ENCODE measurements around the gene C6orf163. TPM values are rescaled to one million over a fixed set of nuclear protein-coding genes. Genes with fewer than 3 reads are reported as not detected.

C6orf163 gene
- total RNA-seq, 1 experiment from 2014 or later = 1.2 TPM

- Histone ChIP-seq H3K56ac (ENCODE audit: insufficient read length, low read depth, low read length) (no peak overlapping the region), H2BK5ac (ENCODE audit: insufficient read length, low read length) (no peak overlapping the region), H4K5ac (ENCODE audit: insufficient read length, low read depth, low read length) (no peak overlapping the region), H2AFZ (ENCODE audit: low read length) (no peak overlapping the region), H3K27ac (ENCODE audit: insufficient read length, low read depth, low read length) (no peak overlapping the region), H4K20me1 (ENCODE audit: control insufficient read depth, insufficient read depth, insufficient read length) (no peaks in the 10 kb centered on the region), H3K23ac (ENCODE audit: insufficient read length, low read depth, low read length) (no peak overlapping the region), H3K79me2 (ENCODE audit: insufficient read depth, low read length) (no peaks in the 10 kb centered on the region), H3K4me2 (ENCODE audit: insufficient read depth, insufficient read length, low read length) (no peak overlapping the region), H2BK15ac (ENCODE audit: low read depth, low read length) (no peak overlapping the region), H2AK5ac (ENCODE audit: insufficient read length, low read length) (no peak overlapping the region), H3T11ph (ENCODE audit: low read length) (no peak overlapping the region), H3K14ac (ENCODE audit: insufficient read depth, low read length) (no peak overlapping the region), H3K9ac (ENCODE audit: extremely low read depth, insufficient read length, low read length) (no peak overlapping the region), H3K27me3 (ENCODE audit: insufficient read depth, low read length) (no peaks in the 10 kb centered on the region; the same call in 1 of the 2 replicates), H3K4me1 (ENCODE audit: insufficient read depth, low read length) (no peaks in the 10 kb centered on the region), H3K9me3 (ENCODE audit: control insufficient read depth, low read depth, low read length) (no peaks in the 10 kb centered on the region), H3K79me1 (ENCODE audit: insufficient read depth, low read depth, low read length, poor library complexity, severe bottlenecking) (no peaks in the 10 kb centered on the region), H3K18ac (ENCODE audit: insufficient read length, low read depth, low read length) (no peak overlapping the region), H3K23me2 (ENCODE audit: insufficient read length, low read depth, low read length, poor library complexity, severe bottlenecking) (no peaks in the 10 kb centered on the region), H2BK120ac (ENCODE audit: low read depth, low read length, poor library complexity, severe bottlenecking) (no peak overlapping the region), H4K91ac (ENCODE audit: insufficient read length, low read depth, low read length) (no peak overlapping the region), H3K4ac (ENCODE audit: low read depth, low read length) (no peak overlapping the region), H4K8ac (replicated peaks; ENCODE audit: insufficient read length, low read depth, low read length) (no peak overlapping the region), H2BK12ac (ENCODE audit: insufficient read length, low read depth, low read length) (no peak overlapping the region), H2BK20ac (ENCODE audit: low read depth, low read length, poor library complexity, severe bottlenecking) (no peak overlapping the region)
- Mint-ChIP-seq H3K36me3 (ENCODE audit: insufficient read depth in 1 of 3, low read depth in 3 of 3) (no peaks in the 10 kb centered on the region), H3K4me3 (no peak overlapping the region), H3K4me1 (no peaks in the 10 kb centered on the region), H3K27me3 (ENCODE audit: low read depth) (no peaks in the 10 kb centered on the region), H3K9me3 (no peaks in the 10 kb centered on the region), H3K27ac (no peak overlapping the region)
- DNase-seq = no peak
- WGBS (ENCODE audit: extremely low coverage, insufficient read length, low lambda C conversion rate) = no CpG with 5 or more reads among the region's 1 CpG
- TF ChIP-seq CTCF (conservative IDR thresholded peaks at IDR 0.05) = no peak
Observed at GRCh38 chr6:87351583-87351982, 7.0 kb downstream of the C6orf163 start.

Data from H9 (cell line).